Mesodermal cell (in vitro differentiated cells): ENCODE measurements around the gene PDYN.

Source experiments
- H3K27ac ChIP-seq: 2 replicates; pipeline ENCODE4 v1.7.0; 2013; ENCODE audit warnings: mild to moderate bottlenecking, low read depth, low read length, moderate library complexity; ENCODE audit not compliant: severe bottlenecking
- H3K36me3 ChIP-seq: 2 replicates; pipeline ENCODE4 v1.7.1; 2013; ENCODE audit warnings: mild to moderate bottlenecking, low read length, moderate library complexity; ENCODE audit not compliant: control insufficient read depth, insufficient read depth
- H3K4me1 ChIP-seq: one replicate; pipeline ENCODE4 v1.7.1; 2013; ENCODE audit warnings: mild to moderate bottlenecking, low read length; ENCODE audit not compliant: insufficient read depth, control insufficient read depth, poor library complexity, severe bottlenecking
- H3K4me3 ChIP-seq: 2 replicates; pipeline ENCODE4 v1.7.0; 2013; ENCODE audit warnings: low read length, control low read depth, mild to moderate bottlenecking; ENCODE audit not compliant: insufficient read depth, poor library complexity, severe bottlenecking; ENCODE audit errors: extremely low read depth
- H3K9me3 ChIP-seq: 2 replicates; pipeline ENCODE4 v1.7.1; 2013; ENCODE audit warnings: mild to moderate bottlenecking, low read length, moderate library complexity; ENCODE audit not compliant: control insufficient read depth
- WGBS, 2 experiments: methylation state at CpG; one replicate each; pipeline ENCODE4 v1.1.5; 2013; ENCODE audit warnings: missing lambda C conversion rate in 2 of 2; ENCODE audit not compliant: insufficient coverage in 2 of 2; 5-methylcytosine and 5-hydroxymethylcytosine counted together

The PDYN gene

GRCh38 chr20:1952737-1953530 lies 40.9 kb downstream of the PDYN start:
- H3K4me3 ChIP-seq = no peak overlapping the region
- H3K27ac ChIP-seq = no peak overlapping the region
- peaks cover 4% of the 10 kb centered on the region for H3K4me1 ChIP-seq
- no peaks in the 10 kb centered on the region for H3K9me3 ChIP-seq
- no peaks in the 10 kb centered on the region for H3K36me3 ChIP-seq
- WGBS, 2 experiments = 81 to 87% methylated on average over 3 to 4 of the region's 6 CpGs

GRCh38 chr20:1951436-1952115 lies 42.3 kb downstream of the PDYN start:
- Histone ChIP-seq H3K27ac (no peak overlapping the region), H3K36me3 (no peaks in the 10 kb centered on the region), H3K4me3 (no peak overlapping the region), H3K4me1 (peaks cover 12% of the 10 kb centered on the region), H3K9me3 (no peaks in the 10 kb centered on the region)
- WGBS, 2 experiments = 85 to 93% methylated on average over 5 to 8 of the region's 11 CpGs

- 57 to 62% methylated on average over 6 to 7 of the region's 7 CpGs for WGBS, 2 experiments
- Histone ChIP-seq H3K4me1 (peaks cover 13% of the 10 kb centered on the region), H3K27ac (no peak overlapping the region), H3K36me3 (no peaks in the 10 kb centered on the region), H3K4me3 (no peak overlapping the region), H3K9me3 (no peaks in the 10 kb centered on the region)
Observed at GRCh38 chr20:1950836-1951235, 43.0 kb downstream of the PDYN start.

- WGBS, 2 experiments = 60% methylated on average over 1 of the region's 2 CpGs; no CpG with 5 or more reads in 1 of the 2 experiments
- Histone ChIP-seq H3K9me3 (no peaks in the 10 kb centered on the region), H3K4me1 (peaks cover 9% of the 10 kb centered on the region), H3K36me3 (no peaks in the 10 kb centered on the region), H3K27ac (no peak overlapping the region), H3K4me3 (no peak overlapping the region)
Observed at GRCh38 chr20:1949347-1950100, 44.3 kb downstream of the PDYN start.

GRCh38 chr20:1947535-1947846 lies 46.4 kb downstream of the PDYN start:
- Histone ChIP-seq H3K4me3 (peak overlapping the region; percentile 14), H3K36me3 (no peaks in the 10 kb centered on the region), H3K27ac (no peak overlapping the region), H3K9me3 (no peaks in the 10 kb centered on the region), H3K4me1 (peaks cover 9% of the 10 kb centered on the region)
- 49 to 52% methylated on average over 13 to 14 of the region's 14 CpGs for WGBS, 2 experiments

- Histone ChIP-seq H3K4me3 (peak overlapping the region; percentile 14), H3K27ac (no peak overlapping the region), H3K36me3 (no peaks in the 10 kb centered on the region), H3K9me3 (no peaks in the 10 kb centered on the region), H3K4me1 (peaks cover 9% of the 10 kb centered on the region)
- WGBS, 2 experiments = 7 to 9% methylated on average over 30 to 35 of the region's 39 CpGs
Observed at GRCh38 chr20:1946762-1947534, 46.9 kb downstream of the PDYN start.

- no peak overlapping the region for H3K27ac ChIP-seq
- no peaks in the 10 kb centered on the region for H3K9me3 ChIP-seq
- H3K36me3 ChIP-seq = no peaks in the 10 kb centered on the region
- no peak overlapping the region for H3K4me3 ChIP-seq
- H3K4me1 ChIP-seq = peaks cover 9% of the 10 kb centered on the region
- 70% methylated on average over 5 of the region's 7 CpGs; no CpG with 5 or more reads in 1 of the 2 experiments for WGBS, 2 experiments
Observed at GRCh38 chr20:1946442-1946761, 47.5 kb downstream of the PDYN start.

- Histone ChIP-seq H3K9me3 (no peaks in the 10 kb centered on the region), H3K36me3 (no peaks in the 10 kb centered on the region), H3K4me1 (peaks cover 9% of the 10 kb centered on the region), H3K27ac (no peak overlapping the region), H3K4me3 (no peak overlapping the region)
- WGBS, 2 experiments = 85 to 86% methylated on average over 6 of the region's 7 CpGs
Observed at GRCh38 chr20:1945660-1946059, 48.2 kb downstream of the PDYN start.

- Histone ChIP-seq H3K9me3 (no peaks in the 10 kb centered on the region), H3K4me1 (peaks cover 9% of the 10 kb centered on the region), H3K4me3 (no peak overlapping the region), H3K36me3 (no peaks in the 10 kb centered on the region), H3K27ac (no peak overlapping the region)
- WGBS, 2 experiments = 92 to 94% methylated on average over 9 of the region's 9 CpGs
Observed at GRCh38 chr20:1945134-1945618, 48.7 kb downstream of the PDYN start.

- Histone ChIP-seq H3K4me1 (peaks cover 9% of the 10 kb centered on the region), H3K27ac (no peak overlapping the region), H3K36me3 (no peaks in the 10 kb centered on the region), H3K9me3 (no peaks in the 10 kb centered on the region), H3K4me3 (no peak overlapping the region)
- WGBS, 2 experiments = 81 to 86% methylated on average over 6 of the region's 6 CpGs
Observed at GRCh38 chr20:1944345-1945091, 49.3 kb downstream of the PDYN start.
